A673 (cell line): ENCODE measurements around the gene MCUR1.

Experiments
- EZH2 ChIP-seq: fragments of 200-600 bp; sonication (generic); IDR thresholded peaks from 2 replicates; pipeline ENCODE4 v1.6.1; 2017; ENCODE audit warnings: borderline replicate concordance, low read depth, mild to moderate bottlenecking, mixed read lengths, antibody characterized with exemption, low read length; ENCODE audit not compliant: poor library complexity, severe bottlenecking
- TF ChIP-seq, protein P1 (sequence below): fragments of 300-800, 200-600 bp; sonication (generic); conservative IDR thresholded peaks from 2 replicates; pipeline ENCODE4 v1.5.1; 2017; ENCODE audit warnings: low read depth, mild to moderate bottlenecking, antibody characterized with exemption, low read length, moderate library complexity, mixed read lengths

GRCh38 chr6:13853871-13854270, 39.5 kb upstream of the MCUR1 start:
- no peak for TF ChIP-seq EZH2
- TF ChIP-seq, protein P1, sequence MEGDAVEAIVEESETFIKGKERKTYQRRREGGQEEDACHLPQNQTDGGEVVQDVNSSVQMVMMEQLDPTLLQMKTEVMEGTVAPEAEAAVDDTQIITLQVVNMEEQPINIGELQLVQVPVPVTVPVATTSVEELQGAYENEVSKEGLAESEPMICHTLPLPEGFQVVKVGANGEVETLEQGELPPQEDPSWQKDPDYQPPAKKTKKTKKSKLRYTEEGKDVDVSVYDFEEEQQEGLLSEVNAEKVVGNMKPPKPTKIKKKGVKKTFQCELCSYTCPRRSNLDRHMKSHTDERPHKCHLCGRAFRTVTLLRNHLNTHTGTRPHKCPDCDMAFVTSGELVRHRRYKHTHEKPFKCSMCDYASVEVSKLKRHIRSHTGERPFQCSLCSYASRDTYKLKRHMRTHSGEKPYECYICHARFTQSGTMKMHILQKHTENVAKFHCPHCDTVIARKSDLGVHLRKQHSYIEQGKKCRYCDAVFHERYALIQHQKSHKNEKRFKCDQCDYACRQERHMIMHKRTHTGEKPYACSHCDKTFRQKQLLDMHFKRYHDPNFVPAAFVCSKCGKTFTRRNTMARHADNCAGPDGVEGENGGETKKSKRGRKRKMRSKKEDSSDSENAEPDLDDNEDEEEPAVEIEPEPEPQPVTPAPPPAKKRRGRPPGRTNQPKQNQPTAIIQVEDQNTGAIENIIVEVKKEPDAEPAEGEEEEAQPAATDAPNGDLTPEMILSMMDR: no peak
